PFSK-1 (cell line): ENCODE results near the gene ZBTB9.
A peak's percentile ranks its signal among the peaks of the same experiment; 100 is the strongest.

Source experiments
- FOXP2 ChIP-seq: optimal IDR thresholded peaks from 2 replicates; pipeline ENCODE3; 2011; ENCODE audit warnings: borderline replicate concordance, control low read depth, inconsistent platforms; ENCODE audit not compliant: insufficient read depth; ENCODE audit errors: extremely low read length, extremely low read depth
- POLR2AphosphoS5 ChIP-seq: IDR thresholded peaks from 2 replicates; pipeline ENCODE4 v1.6.1; 2012; ENCODE audit warnings: low read depth, mild to moderate bottlenecking, control low read depth, low read length, moderate library complexity
- SIN3A ChIP-seq: IDR thresholded peaks from 2 replicates; pipeline ENCODE4 v1.6.1; 2012; ENCODE audit warnings: mild to moderate bottlenecking, low read length, moderate library complexity, borderline replicate concordance; ENCODE audit not compliant: insufficient read depth
- TAF1 ChIP-seq: IDR thresholded peaks from 2 replicates; pipeline ENCODE4 v1.6.1; 2012; ENCODE audit warnings: low read length, control low read depth, borderline replicate concordance; ENCODE audit not compliant: insufficient read depth
- TF ChIP-seq, protein P1 (sequence below), 2 experiments: IDR thresholded peaks; 2 replicates each; pipeline versions ENCODE4 v1.6.1 to v1.8.0; 2011 to 2012; ENCODE audit warnings: low read depth in 2 of 2, low read length in 2 of 2, control low read depth in 1 of 2, inconsistent platforms in 1 of 2, mild to moderate bottlenecking in 1 of 2, moderate library complexity in 1 of 2; ENCODE audit not compliant: insufficient read depth in 1 of 2

Gene ZBTB9

GRCh38 chr6:33407132-33407718 is 47.2 kb upstream of the ZBTB9 start:
- TF ChIP-seq TAF1 = no peak
- TF ChIP-seq SIN3A = no peak
- no peak; the same call in 1 of the 2 replicates for TF ChIP-seq POLR2AphosphoS5
- TF ChIP-seq FOXP2 = no peak
- TF ChIP-seq, protein P1, sequence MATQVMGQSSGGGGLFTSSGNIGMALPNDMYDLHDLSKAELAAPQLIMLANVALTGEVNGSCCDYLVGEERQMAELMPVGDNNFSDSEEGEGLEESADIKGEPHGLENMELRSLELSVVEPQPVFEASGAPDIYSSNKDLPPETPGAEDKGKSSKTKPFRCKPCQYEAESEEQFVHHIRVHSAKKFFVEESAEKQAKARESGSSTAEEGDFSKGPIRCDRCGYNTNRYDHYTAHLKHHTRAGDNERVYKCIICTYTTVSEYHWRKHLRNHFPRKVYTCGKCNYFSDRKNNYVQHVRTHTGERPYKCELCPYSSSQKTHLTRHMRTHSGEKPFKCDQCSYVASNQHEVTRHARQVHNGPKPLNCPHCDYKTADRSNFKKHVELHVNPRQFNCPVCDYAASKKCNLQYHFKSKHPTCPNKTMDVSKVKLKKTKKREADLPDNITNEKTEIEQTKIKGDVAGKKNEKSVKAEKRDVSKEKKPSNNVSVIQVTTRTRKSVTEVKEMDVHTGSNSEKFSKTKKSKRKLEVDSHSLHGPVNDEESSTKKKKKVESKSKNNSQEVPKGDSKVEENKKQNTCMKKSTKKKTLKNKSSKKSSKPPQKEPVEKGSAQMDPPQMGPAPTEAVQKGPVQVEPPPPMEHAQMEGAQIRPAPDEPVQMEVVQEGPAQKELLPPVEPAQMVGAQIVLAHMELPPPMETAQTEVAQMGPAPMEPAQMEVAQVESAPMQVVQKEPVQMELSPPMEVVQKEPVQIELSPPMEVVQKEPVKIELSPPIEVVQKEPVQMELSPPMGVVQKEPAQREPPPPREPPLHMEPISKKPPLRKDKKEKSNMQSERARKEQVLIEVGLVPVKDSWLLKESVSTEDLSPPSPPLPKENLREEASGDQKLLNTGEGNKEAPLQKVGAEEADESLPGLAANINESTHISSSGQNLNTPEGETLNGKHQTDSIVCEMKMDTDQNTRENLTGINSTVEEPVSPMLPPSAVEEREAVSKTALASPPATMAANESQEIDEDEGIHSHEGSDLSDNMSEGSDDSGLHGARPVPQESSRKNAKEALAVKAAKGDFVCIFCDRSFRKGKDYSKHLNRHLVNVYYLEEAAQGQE (IDR thresholded peaks at IDR 0.05; ENCODE audit: insufficient read depth in 1 of 2, low read depth in 2 of 2, low read length in 2 of 2) = no peak

- TF ChIP-seq, protein P1 (IDR thresholded peaks at IDR 0.05; ENCODE audit: insufficient read depth in 1 of 2, low read depth in 2 of 2, low read length in 2 of 2) = no peak
- TF ChIP-seq SIN3A = no peak; the same call in 1 of the 2 replicates
- peak; percentile 78 for TF ChIP-seq POLR2AphosphoS5
- TF ChIP-seq TAF1 = no peak
- no peak for TF ChIP-seq FOXP2
These were observed 44.2 kb upstream of the ZBTB9 start for GRCh38 chr6:33410050-33410710.

GRCh38 chr6:33410711-33411631 is 43.4 kb upstream of the ZBTB9 start, which contains the start of gene PHF1:
PHF1 (plus strand) TSS chr6:33411014; CDS start chr6:33412264, 1,250 bp downstream.
- TF ChIP-seq, protein P1 (IDR thresholded peaks at IDR 0.05; ENCODE audit: insufficient read depth in 1 of 2, low read depth in 2 of 2, low read length in 2 of 2) = no peak
- 0 out of 2 replicates have a peak, but pooled peaks have one; percentile 10 for TF ChIP-seq SIN3A
- no peak for TF ChIP-seq FOXP2
- TF ChIP-seq POLR2AphosphoS5 = no peak; the same call in 1 of the 2 replicates
- no peak; the same call in 1 of the 2 replicates for TF ChIP-seq TAF1

DNA sequence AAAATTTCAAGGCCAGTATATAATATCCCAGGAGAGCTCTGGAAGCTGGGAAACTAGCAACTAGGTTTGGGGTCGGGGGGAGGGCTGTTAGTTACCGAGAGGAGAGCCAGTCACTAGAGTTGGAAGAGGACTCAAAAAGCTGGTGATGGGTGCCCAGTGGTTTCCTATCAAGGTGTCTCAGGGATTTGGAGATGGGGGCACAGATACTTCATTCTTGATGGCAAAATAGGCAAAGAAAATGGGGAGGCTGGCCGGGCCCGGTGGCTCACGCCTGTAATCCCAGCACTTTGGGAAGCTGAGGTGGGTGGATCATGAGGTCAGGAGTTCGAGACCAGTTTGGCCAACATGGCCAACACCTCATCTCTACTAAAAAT is 42.8 kb upstream of the ZBTB9 start:
- TF ChIP-seq SIN3A (no peak), TAF1 (no peak), FOXP2 (no peak), POLR2AphosphoS5 (no peak)
- TF ChIP-seq, protein P1 (IDR thresholded peaks at IDR 0.05; ENCODE audit: insufficient read depth in 1 of 2, low read depth in 2 of 2, low read length in 2 of 2) = no peak
